Stomach (tissue), 4 donors: ENCODE results near the gene OR4E2.

ENCODE experiments used
- CTCF ChIP-seq, 7 experiments: fragments of 450-650 bp in 4 of 7; fragments of 200-600 bp in 3 of 7; sonication (generic) in 3 of 7; IDR thresholded peaks; one replicate each; pipeline ENCODE4 v1.5.1; 2016 to 2019; ENCODE audit warnings: antibody characterized with exemption in 7 of 7, control low read depth in 2 of 7, mild to moderate bottlenecking in 1 of 7
- EP300 ChIP-seq: sonication (generic); formaldehyde crosslinking; IDR thresholded peaks from one replicate; pipeline ENCODE4 v1.6.1; 2017; ENCODE audit warnings: antibody characterized with exemption
- POLR2A ChIP-seq, 4 donors: fragments of 450-650 bp; IDR thresholded peaks; one replicate each; pipeline ENCODE4 v1.6.1; 2016; ENCODE audit warnings: antibody characterized with exemption in 4 of 4, control low read depth in 2 of 4, mild to moderate bottlenecking in 1 of 4, moderate library complexity in 1 of 4
- POLR2AphosphoS5 ChIP-seq, 3 donors: sonication (generic); formaldehyde crosslinking; IDR thresholded peaks; one replicate each; pipeline ENCODE4 v1.6.1; 2016; ENCODE audit warnings: antibody characterized with exemption in 3 of 3

DNA sequence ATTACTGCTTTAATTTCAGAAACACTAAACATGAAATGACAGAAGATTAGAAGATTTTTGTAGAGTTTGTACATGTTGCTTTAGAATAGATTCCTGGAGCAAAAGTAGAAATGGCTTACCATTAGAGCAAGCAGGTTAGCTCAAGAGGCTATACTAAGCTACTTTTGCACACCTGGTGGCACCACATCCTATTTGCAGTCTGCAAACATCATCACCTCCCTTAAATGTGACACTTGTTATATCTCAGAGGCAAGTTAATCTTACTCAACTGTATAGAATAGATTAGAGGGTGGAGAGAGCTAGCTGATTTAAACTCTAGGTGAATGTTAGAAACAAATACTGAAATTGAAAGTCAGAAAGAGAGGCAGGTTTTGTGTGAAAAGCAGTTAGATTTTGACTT is 50.7 kb downstream of the OR4E2 start:
- TF ChIP-seq CTCF (IDR thresholded peaks at IDR 0.05) = no peak
- TF ChIP-seq POLR2AphosphoS5 (IDR thresholded peaks at IDR 0.05) = no peak
- TF ChIP-seq POLR2A (IDR thresholded peaks at IDR 0.05) = no peak
- no peak for TF ChIP-seq EP300
